ENCODE results near the gene NDUFC2.
"Not testable (repeated sequence)": the region's sequence is repeated elsewhere in the genome, so short reads cannot be mapped to it uniquely, and the experiment has no call there.

NDUFC2 gene

DNA sequence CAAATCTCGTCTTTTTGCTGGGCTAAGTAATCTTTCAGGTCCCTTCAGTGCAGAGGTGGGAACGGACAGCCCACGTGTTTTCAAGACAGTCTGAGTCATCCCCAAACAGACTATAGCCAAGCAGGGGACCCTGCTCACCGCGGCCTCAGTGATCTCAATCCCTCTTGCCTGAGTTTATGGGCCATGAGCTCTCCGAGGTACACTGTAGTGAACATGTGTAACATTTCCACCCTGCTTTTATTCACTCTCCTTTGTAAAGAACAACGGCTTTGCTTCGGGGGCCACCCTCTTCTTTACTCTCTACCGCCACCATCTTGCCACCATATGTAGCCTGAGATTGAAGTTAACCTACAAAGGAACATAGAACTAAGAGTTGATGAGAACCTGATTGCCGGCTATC is 45.0 kb downstream of the NDUFC2 start:
- H3K27ac ChIP-seq, result no peak overlapping the region
- TF ChIP-seq CTCF (conservative IDR thresholded peaks at IDR 0.05) (no peak), ZFX (IDR thresholded peaks at IDR 0.05) (no peak)

DNA sequence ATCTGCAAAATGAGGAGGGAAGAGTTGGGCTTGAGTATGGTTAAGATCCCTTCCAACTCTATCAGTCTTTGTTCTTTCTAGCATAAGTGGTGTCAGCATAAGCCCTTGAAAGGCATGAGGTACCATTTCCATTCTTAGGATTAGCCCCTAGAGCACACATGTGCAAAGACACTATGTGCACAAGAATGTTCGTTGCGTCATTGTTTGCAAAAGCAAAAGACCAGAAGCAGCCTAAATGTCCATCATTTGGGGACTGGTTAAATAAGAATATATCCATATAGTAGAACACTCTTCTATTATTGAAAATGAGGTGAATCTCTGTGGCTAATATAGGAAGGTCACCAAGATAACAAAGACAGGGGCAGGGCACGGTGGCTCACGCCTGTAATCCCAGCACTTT is 46.6 kb downstream of the NDUFC2 start:
- H3K27ac ChIP-seq, result no peak overlapping the region

GRCh38 chr11:78032090-78032489 is 47.6 kb downstream of the NDUFC2 start:
- H3K27ac ChIP-seq, result no peak overlapping the region
- TF ChIP-seq ZFX (IDR thresholded peaks at IDR 0.05) (no peak), CTCF (conservative IDR thresholded peaks at IDR 0.05) (no peak)

More for the DNA sequence above, 46.6 kb downstream of the NDUFC2 start:
- TF ChIP-seq ZFX (IDR thresholded peaks at IDR 0.05) (no peak), CTCF (conservative IDR thresholded peaks at IDR 0.05) (no peak)

DNA sequence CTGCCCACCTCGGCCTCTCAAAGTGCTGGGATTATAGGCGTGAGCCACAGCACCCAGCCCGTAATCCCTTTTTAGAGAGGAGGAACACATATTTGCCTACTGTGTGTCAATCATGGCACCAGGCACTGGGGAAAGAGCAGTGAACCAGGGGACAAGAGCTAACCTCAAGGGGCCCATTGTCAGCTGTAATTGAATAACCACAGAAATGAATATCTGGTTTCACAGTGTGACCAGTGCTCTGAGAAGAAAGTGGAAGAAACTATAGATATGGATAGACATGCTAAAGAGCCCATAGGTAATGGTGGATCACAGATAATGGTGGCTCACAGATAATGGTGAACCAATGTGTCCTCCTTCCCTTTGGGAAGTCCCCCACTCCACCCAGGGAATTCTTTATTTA is 48.0 kb downstream of the NDUFC2 start:
- H3K27ac ChIP-seq, result no peak overlapping the region
- TF ChIP-seq CTCF (conservative IDR thresholded peaks at IDR 0.05), result no peak
- no peak for TF ChIP-seq ZFX (IDR thresholded peaks at IDR 0.05)

GRCh38 chr11:78030429-78031325 is 49.0 kb downstream of the NDUFC2 start:
- peak overlapping the region; percentile 13 for H3K27ac ChIP-seq
- TF ChIP-seq CTCF (conservative IDR thresholded peaks at IDR 0.05) (no peak), ZFX (IDR thresholded peaks at IDR 0.05) (no peak)

- not testable (repeated sequence) for H3K27ac ChIP-seq
These were observed 51.2 kb downstream of the NDUFC2 start for GRCh38 chr11:78028423-78028822.

GRCh38 chr11:78027759-78028158 is 51.9 kb downstream of the NDUFC2 start:
- no peak for TF ChIP-seq CTCF (conservative IDR thresholded peaks at IDR 0.05)
- no peak overlapping the region for H3K27ac ChIP-seq

DNA sequence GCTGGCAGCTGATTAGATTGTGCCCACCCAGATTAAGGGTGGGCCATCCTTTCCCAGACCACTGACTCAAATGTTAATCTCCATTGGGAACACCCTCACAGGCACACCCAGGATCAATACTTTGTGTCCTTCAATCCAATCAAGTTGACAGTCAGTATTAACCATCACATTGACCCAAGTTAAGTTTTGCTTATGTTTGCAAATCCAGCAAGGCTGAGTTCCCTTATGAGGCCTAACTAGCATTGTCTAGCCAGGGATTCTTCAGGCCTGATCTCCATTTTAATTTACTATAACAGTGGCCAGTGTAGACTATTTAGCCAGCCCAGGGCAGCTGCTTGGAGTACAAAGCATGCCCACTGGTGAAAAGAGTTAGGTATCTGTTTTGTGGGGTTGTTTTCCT is 54.3 kb downstream of the NDUFC2 start:
- H3K27ac ChIP-seq, result no peak overlapping the region
- TF ChIP-seq CTCF (conservative IDR thresholded peaks at IDR 0.05) (no peak), ZFX (IDR thresholded peaks at IDR 0.05) (no peak)
